ENCODE results near the gene TBC1D22A.

TBC1D22A gene

DNA sequence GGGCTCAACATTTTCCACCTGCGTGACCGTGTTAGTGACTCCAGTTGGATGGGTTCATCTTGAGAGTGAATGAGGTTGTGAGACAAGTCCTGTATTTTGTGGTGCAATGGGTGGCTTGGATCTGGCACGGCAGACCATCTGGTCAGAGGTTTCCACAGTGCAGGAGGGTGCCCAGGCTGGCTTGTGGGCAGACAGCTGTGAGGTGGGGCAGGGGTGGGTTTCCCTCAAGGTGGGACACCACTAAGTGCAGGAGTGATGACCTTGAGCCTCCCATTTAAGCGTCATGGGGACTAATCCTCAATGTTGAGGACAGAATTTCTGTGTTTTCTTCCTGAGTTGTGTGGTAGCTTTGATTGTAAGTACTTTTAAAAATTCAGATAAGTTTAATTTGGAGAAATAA is 220.6 kb downstream of the TBC1D22A start:
- DNase-seq (ENCODE audit: low read depth in 2 of 2), result no peak
- TF ChIP-seq, protein P1, sequence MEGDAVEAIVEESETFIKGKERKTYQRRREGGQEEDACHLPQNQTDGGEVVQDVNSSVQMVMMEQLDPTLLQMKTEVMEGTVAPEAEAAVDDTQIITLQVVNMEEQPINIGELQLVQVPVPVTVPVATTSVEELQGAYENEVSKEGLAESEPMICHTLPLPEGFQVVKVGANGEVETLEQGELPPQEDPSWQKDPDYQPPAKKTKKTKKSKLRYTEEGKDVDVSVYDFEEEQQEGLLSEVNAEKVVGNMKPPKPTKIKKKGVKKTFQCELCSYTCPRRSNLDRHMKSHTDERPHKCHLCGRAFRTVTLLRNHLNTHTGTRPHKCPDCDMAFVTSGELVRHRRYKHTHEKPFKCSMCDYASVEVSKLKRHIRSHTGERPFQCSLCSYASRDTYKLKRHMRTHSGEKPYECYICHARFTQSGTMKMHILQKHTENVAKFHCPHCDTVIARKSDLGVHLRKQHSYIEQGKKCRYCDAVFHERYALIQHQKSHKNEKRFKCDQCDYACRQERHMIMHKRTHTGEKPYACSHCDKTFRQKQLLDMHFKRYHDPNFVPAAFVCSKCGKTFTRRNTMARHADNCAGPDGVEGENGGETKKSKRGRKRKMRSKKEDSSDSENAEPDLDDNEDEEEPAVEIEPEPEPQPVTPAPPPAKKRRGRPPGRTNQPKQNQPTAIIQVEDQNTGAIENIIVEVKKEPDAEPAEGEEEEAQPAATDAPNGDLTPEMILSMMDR (IDR thresholded peaks at IDR 0.05; ENCODE audit: low read depth, low read length), result no peak
- H3K4me3 ChIP-seq (replicated peaks in 1 of 2; ENCODE audit: low read depth in 2 of 2, low read length in 2 of 2), result no peak overlapping the region

GRCh38 chr22:46984751-46985506 is 222.5 kb downstream of the TBC1D22A start:
- no peak overlapping the region for H3K4me3 ChIP-seq (replicated peaks in 1 of 2; ENCODE audit: low read depth in 2 of 2, low read length in 2 of 2)
- DNase-seq (ENCODE audit: low read depth in 2 of 2), result peak; percentile 55 to 68
- TF ChIP-seq, protein P1 (IDR thresholded peaks at IDR 0.05; ENCODE audit: low read depth, low read length), result no peak

DNA sequence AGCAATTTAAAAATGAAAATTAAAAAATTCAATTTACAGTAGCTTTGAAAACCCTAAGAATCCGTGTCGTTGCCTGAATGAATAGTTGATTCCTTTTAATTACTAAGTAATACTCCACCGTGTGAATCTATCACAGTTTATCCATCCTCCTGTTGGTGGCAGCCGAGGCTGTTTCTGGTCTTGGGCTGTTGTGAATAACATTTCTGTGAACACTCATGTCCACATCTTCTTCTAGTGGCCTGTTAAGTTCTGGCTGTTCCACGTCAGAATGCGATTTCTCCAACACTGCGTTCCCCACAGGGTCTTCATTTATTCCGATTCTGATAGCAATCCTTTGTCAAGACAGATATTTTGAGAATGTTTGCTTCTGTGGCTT is 223.0 kb downstream of the TBC1D22A start:
- TF ChIP-seq, protein P1 (IDR thresholded peaks at IDR 0.05; ENCODE audit: low read depth, low read length), result no peak
- no peak overlapping the region for H3K4me3 ChIP-seq (replicated peaks in 1 of 2; ENCODE audit: low read depth in 2 of 2, low read length in 2 of 2)
- no peak for DNase-seq (ENCODE audit: low read depth in 2 of 2)

DNA sequence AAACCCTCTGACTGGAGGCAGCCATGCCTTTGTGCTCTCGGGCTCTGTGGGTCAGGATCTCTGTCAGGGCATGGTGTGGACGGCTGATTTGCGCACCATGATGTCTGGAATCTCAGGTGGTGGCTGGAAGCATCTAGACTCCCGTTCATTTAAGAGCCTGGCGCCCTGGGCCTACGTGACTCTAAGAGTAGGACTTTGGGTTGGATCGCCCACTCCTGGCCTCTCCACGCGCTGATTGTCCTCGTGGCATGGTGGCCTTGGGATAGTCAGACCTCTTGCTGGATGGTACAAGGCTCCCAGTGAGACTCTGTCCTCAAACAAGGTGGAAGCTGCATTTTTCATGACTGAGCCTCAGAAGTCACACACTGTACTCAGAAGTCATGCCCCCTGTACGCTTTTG is 224.3 kb downstream of the TBC1D22A start:
- TF ChIP-seq, protein P1 (IDR thresholded peaks at IDR 0.05; ENCODE audit: low read depth, low read length), result no peak

DNA sequence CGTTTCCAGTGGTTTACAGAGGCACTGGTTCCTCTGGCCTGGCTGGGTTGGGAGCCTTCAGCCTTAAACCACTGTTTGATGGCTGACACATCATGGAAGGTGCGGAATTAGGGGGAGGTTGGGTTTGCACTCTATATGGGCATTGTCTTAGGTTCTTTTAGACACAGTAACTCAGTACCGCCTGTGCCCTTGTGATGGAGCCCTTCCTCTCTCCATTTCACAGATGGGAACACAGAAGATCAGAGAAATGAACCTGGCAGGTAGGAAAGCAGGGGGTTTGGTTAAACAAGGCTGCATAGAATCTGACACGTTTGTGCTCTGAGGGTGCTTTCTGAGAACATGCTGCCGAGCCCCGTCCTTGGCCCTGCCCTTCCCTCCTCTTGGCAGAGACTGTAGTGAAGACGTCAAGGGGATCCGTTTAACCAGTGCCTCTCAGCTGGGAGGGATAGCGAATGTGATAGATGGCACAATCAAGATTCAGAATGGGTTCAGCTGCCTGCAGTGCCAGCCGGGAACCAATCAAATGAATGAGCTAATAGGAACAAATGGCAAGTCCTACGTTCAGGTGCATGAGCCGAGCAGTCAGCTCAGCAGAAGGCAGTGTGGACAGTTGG is 228.6 kb downstream of the TBC1D22A start:
- no peak for DNase-seq (ENCODE audit: low read depth in 2 of 2)
- no peak overlapping the region for H3K4me3 ChIP-seq (replicated peaks in 1 of 2; ENCODE audit: low read depth in 2 of 2, low read length in 2 of 2)
- TF ChIP-seq, protein P1 (IDR thresholded peaks at IDR 0.05; ENCODE audit: low read depth, low read length), result no peak

More for the DNA sequence above, 224.3 kb downstream of the TBC1D22A start:
- DNase-seq (ENCODE audit: low read depth in 2 of 2), result no peak
- H3K4me3 ChIP-seq (replicated peaks in 1 of 2; ENCODE audit: low read depth in 2 of 2, low read length in 2 of 2), result no peak overlapping the region

- no peak for DNase-seq (ENCODE audit: low read depth in 2 of 2)
- TF ChIP-seq, protein P1 (IDR thresholded peaks at IDR 0.05; ENCODE audit: low read depth, low read length), result no peak
- no peak overlapping the region for H3K4me3 ChIP-seq (replicated peaks in 1 of 2; ENCODE audit: low read depth in 2 of 2, low read length in 2 of 2)
These were observed 229.2 kb downstream of the TBC1D22A start for GRCh38 chr22:46991666-46992065.
